ENCODE results near the gene RPS29. TPM values are rescaled to one million over a fixed set of nuclear protein-coding genes. Genes with fewer than 3 reads are reported as not detected.
A peak's percentile ranks its signal among the peaks of the same experiment; 100 is the strongest.

The RPS29 gene
- total and polyA plus RNA-seq, 2 of the 13 experiments (the other 11 are each of a cell fraction or from before 2014, with no cell fraction given): 4,303 to 8,215 TPM

GRCh38 chr14:49586673-49587460, 687 bp upstream of the RPS29 start (continued):
- TF ChIP-seq ZBED4 (CRISPR knock-in tag; IDR thresholded peaks at IDR 0.05; ENCODE audit: borderline replicate concordance): peak; percentile 3; the same call in 1 of the 2 replicates
- TF ChIP-seq DNMT1 (CRISPR knock-in tag; IDR thresholded peaks at IDR 0.05): no peak
- TF ChIP-seq IRF9 (CRISPR knock-in tag; IDR thresholded peaks at IDR 0.05; ENCODE audit: borderline replicate concordance): no peak
- TF ChIP-seq CBX2 (IDR thresholded peaks at IDR 0.05; ENCODE audit: low read depth, low read length): no peak
- no peak for TF ChIP-seq CBX2 (CRISPR knock-in tag; IDR thresholded peaks at IDR 0.05; ENCODE audit: low read depth)
- TF ChIP-seq PCBP2 (optimal IDR thresholded peaks at IDR 0.05; ENCODE audit: low read depth, low read length, poor library complexity, severe bottlenecking): no peak
- no peak for TF ChIP-seq TIGD3 (CRISPR knock-in tag; IDR thresholded peaks at IDR 0.05; ENCODE audit: borderline replicate concordance)
- peak; percentile 56; the same call in 1 of the 2 replicates for TF ChIP-seq ZNF205 (CRISPR knock-in tag; IDR thresholded peaks at IDR 0.05)
- TF ChIP-seq FOXP1 (IDR thresholded peaks at IDR 0.05): no peak
- TF ChIP-seq FOXP1 (CRISPR knock-in tag; IDR thresholded peaks at IDR 0.05): no peak
- TF ChIP-seq SP5 (CRISPR knock-in tag; IDR thresholded peaks at IDR 0.05; ENCODE audit: borderline replicate concordance, low read depth): no peak
- no peak for TF ChIP-seq ZMAT5 (CRISPR knock-in tag; IDR thresholded peaks at IDR 0.05; ENCODE audit: borderline replicate concordance, low read depth)
- no peak for TF ChIP-seq HDAC6 (IDR thresholded peaks at IDR 0.05; ENCODE audit: low read depth, low read length)
- peak; percentile 56; the same call in 1 of the 2 replicates for TF ChIP-seq MYPOP (CRISPR knock-in tag; IDR thresholded peaks at IDR 0.05)
- TF ChIP-seq ZNF235 (CRISPR knock-in tag; IDR thresholded peaks at IDR 0.05; ENCODE audit: borderline replicate concordance): no peak
- TF ChIP-seq CEBPB (IDR thresholded peaks at IDR 0.05; ENCODE audit: borderline replicate concordance, low read depth, low read length): no peak
- TF ChIP-seq PCBP1 (IDR thresholded peaks at IDR 0.05; ENCODE audit: borderline replicate concordance, low read depth, low read length): no peak
- no peak for TF ChIP-seq HNF4A (CRISPR knock-in tag; IDR thresholded peaks at IDR 0.05)
- TF ChIP-seq ZNF10 (CRISPR knock-in tag; IDR thresholded peaks at IDR 0.05; ENCODE audit: borderline replicate concordance, low read depth): no peak
- no peak; the same call in 1 of the 2 replicates for TF ChIP-seq CBFB (CRISPR knock-in tag; IDR thresholded peaks at IDR 0.05)
